Measurements from ENCODE around the gene TNFSF13B.

GRCh38 chr13:108274718-108275117, 5.2 kb downstream of the TNFSF13B start:
- TF ChIP-seq CTCF (IDR thresholded peaks at IDR 0.05) (no peak), POLR2A (IDR thresholded peaks at IDR 0.05) (no peak)
